OCI-LY3 (cell line): ENCODE results near the gene SRSF2.

Experiments used
- EZH2phosphoT487 ChIP-seq: fragments of 200-600 bp; shearing (Covaris generic); IDR thresholded peaks from 2 replicates; pipeline ENCODE4 v1.6.1; 2018; ENCODE audit warnings: antibody characterized with exemption, mixed run types, low read depth
- TF ChIP-seq, protein P1 (sequence below): fragments of 200-600, 300-600 bp; sonication (generic); IDR thresholded peaks from 2 replicates; pipeline ENCODE4 v1.5.1; 2014; ENCODE audit warnings: antibody characterized with exemption, low read length, low read depth

DNA sequence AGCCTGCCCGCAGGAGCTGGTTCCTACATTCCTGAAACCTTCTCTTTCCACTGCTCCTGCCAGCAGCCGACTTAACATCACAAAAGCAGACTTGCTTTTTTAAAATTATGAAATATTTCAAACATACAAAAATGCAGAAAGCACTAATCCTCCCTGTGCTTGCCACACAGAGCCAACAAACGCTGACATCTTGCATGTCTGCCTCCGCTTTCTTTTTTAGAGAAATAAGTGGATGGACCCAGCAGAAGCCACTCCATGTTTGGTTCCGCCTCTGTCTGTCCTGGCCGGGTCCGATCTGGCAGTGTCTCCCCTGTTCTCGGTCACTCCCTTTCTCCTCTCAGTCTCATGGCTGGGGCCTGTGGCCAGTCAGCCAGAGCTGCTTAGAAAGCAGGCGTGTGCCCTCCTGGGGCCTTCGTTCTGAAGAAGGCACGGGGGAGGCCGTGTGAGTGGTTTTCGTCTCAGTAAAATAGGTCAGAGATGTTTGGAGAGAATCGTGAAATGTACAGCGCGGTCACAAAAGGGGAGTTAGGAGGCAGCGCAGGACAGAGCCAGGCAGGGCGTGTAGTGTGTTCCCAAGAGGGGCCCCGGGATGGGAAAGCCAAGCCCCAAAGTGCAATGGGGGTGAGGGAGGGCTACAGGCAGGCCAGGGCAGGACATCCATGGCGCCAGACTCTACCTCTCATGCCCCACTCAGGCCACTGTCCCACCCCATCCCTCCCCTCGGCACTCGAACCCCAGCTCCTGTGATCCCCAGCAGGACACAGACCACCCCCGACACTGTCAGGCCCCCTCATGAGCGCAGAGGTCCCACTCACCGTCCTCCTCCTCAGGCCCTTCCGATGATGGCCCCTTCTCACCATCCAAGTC is 49.6 kb downstream of the SRSF2 start:
- TF ChIP-seq, protein P1, sequence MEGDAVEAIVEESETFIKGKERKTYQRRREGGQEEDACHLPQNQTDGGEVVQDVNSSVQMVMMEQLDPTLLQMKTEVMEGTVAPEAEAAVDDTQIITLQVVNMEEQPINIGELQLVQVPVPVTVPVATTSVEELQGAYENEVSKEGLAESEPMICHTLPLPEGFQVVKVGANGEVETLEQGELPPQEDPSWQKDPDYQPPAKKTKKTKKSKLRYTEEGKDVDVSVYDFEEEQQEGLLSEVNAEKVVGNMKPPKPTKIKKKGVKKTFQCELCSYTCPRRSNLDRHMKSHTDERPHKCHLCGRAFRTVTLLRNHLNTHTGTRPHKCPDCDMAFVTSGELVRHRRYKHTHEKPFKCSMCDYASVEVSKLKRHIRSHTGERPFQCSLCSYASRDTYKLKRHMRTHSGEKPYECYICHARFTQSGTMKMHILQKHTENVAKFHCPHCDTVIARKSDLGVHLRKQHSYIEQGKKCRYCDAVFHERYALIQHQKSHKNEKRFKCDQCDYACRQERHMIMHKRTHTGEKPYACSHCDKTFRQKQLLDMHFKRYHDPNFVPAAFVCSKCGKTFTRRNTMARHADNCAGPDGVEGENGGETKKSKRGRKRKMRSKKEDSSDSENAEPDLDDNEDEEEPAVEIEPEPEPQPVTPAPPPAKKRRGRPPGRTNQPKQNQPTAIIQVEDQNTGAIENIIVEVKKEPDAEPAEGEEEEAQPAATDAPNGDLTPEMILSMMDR = no peak
- no peak for TF ChIP-seq EZH2phosphoT487
